ENCODE results near the gene SPRED2.

DNA sequence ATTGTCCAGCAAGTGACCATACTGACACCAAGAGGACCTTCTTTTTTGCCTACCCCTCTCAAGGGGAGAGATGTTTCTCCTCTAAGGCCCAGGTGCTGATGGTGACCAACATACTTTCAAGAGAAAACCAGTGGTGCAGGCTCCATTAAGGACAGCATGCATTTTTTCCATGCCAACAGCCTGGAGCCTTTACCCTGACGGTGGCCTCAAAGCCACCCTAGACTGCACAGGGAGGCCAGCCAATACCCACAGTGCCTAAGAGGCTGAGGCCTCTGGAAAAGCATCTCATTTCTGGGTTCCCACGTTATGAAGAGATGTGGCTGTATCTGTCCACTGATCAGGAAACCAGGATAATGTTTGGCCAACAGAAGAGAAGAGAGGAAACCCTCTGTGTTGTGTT, 19.3 kb downstream of the SPRED2 start:
- TF ChIP-seq ZC3H11A (IDR thresholded peaks at IDR 0.05) (no peak), POLR2A (IDR thresholded peaks at IDR 0.05; ENCODE audit: low read length) (no peak), EP300 (IDR thresholded peaks at IDR 0.05) (no peak)
- TF ChIP-seq, protein P1, sequence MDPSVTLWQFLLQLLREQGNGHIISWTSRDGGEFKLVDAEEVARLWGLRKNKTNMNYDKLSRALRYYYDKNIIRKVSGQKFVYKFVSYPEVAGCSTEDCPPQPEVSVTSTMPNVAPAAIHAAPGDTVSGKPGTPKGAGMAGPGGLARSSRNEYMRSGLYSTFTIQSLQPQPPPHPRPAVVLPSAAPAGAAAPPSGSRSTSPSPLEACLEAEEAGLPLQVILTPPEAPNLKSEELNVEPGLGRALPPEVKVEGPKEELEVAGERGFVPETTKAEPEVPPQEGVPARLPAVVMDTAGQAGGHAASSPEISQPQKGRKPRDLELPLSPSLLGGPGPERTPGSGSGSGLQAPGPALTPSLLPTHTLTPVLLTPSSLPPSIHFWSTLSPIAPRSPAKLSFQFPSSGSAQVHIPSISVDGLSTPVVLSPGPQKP (IDR thresholded peaks at IDR 0.05; ENCODE audit: low read depth, low read length): no peak
- TF ChIP-seq, protein P2, sequence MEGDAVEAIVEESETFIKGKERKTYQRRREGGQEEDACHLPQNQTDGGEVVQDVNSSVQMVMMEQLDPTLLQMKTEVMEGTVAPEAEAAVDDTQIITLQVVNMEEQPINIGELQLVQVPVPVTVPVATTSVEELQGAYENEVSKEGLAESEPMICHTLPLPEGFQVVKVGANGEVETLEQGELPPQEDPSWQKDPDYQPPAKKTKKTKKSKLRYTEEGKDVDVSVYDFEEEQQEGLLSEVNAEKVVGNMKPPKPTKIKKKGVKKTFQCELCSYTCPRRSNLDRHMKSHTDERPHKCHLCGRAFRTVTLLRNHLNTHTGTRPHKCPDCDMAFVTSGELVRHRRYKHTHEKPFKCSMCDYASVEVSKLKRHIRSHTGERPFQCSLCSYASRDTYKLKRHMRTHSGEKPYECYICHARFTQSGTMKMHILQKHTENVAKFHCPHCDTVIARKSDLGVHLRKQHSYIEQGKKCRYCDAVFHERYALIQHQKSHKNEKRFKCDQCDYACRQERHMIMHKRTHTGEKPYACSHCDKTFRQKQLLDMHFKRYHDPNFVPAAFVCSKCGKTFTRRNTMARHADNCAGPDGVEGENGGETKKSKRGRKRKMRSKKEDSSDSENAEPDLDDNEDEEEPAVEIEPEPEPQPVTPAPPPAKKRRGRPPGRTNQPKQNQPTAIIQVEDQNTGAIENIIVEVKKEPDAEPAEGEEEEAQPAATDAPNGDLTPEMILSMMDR (IDR thresholded peaks at IDR 0.05): no peak
